AG04449 (cell line): ENCODE results near the gene VPS13D.

Experiments
- CTCF ChIA-PET: fragments of 350-600 bp; formaldehyde crosslinking; extraction: SDS; loops from one replicate; lab custom pipeline; 2021; ENCODE audit warnings: antibody characterized with exemption; lab: Yijun Ruan, JAX
- POLR2A ChIA-PET: fragments of 400-600, 350-600 bp; formaldehyde crosslinking; extraction: SDS; loops from one replicate; lab custom pipeline; 2020; ENCODE audit warnings: antibody characterized with exemption, inconsistent platforms; lab: Yijun Ruan, JAX
- DNase-seq: peaks from one replicate; pipeline ENCODE4 v3.0.0-alpha.2; 2010; ENCODE audit warnings: low read depth, low spot score
- H3K4me3 ChIP-seq: 2 replicates; pipeline ENCODE4 v1.5.1; 2011; ENCODE audit warnings: low read depth, mild to moderate bottlenecking, control low read depth, low read length
- CTCF ChIP-seq: IDR thresholded peaks from one replicate; pipeline ENCODE4 v1.5.1; 2011; ENCODE audit warnings: mild to moderate bottlenecking, moderate library complexity, low read length, control low read depth, inconsistent platforms; ENCODE audit not compliant: insufficient read depth; ENCODE audit errors: missing control alignments

Gene VPS13D

GRCh38 chr1:12482988-12483387 lies 253.2 kb downstream of the VPS13D start:
- ChIA-PET CTCF (no interaction called here), POLR2A (no interaction called here)
- TF ChIP-seq CTCF: no peak
- no peak for DNase-seq
- no peak overlapping the region for H3K4me3 ChIP-seq

- ChIA-PET POLR2A (no interaction called here), CTCF (no interaction called here)
- DNase-seq: no peak
- H3K4me3 ChIP-seq: no peak overlapping the region
- no peak for TF ChIP-seq CTCF
Observed at GRCh38 chr1:12485231-12486058, 255.6 kb downstream of the VPS13D start.

- H3K4me3 ChIP-seq: no peak overlapping the region
- ChIA-PET POLR2A (no interaction called here), CTCF (no interaction called here)
- TF ChIP-seq CTCF: no peak
- DNase-seq: no peak
Observed at GRCh38 chr1:12486059-12486341, 256.2 kb downstream of the VPS13D start.

DNA sequence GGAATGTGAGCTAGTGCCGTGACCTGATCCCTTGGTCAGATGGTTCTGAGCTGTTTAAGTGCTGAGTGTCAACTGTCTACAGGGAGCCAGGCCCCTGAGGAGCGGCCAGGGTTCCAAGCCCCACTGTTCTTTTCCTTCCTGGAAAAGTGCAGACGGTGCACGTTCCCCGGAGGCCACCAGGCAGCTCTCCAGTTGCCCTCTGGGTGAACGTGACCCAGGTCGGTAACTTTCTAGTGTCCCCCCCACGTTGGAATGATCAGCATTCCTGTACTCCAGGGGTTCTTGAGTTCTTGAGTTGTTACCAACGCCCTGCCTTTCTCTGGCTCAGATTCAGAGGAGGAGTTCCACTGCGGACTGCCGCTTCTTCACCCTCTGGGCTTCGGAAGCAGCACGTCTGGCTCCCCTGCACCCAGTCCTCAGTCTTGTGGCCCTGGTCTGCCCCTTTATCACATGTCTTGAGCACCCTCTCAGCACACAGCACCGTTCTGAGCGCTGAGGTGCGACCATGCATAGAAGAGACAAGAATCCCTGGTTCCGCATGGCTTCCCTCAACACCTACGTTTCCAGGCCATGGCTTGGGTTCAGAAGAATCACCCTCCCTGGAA lies 256.7 kb downstream of the VPS13D start:
- DNase-seq: no peak
- ChIA-PET POLR2A (no interaction called here), CTCF (no interaction called here)
- no peak for TF ChIP-seq CTCF
- H3K4me3 ChIP-seq: no peak overlapping the region

DNA sequence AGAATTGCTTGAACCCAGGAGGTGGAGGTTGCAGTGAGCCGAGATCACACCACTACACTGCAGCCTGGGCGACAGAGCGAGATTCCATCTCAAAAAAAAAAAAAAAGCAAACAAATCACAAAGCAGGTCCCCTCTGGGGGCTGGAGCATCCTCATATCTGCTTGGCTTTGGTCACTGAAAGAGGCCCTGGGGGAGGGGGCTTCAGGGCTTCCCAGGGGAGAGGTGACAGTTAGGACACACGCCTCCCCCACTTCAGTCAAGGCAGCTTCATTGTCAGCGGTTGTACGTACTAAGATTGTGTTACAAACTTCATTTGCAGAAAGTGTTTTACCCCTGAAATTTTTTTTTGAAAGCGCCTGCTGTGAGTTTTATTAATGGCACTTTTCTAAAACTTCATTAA lies 257.7 kb downstream of the VPS13D start:
- no peak overlapping the region for H3K4me3 ChIP-seq
- TF ChIP-seq CTCF: no peak
- ChIA-PET CTCF (interaction anchor here (1.4 kb wide), 1 partner anchor 8 kb away, joined by 3 read pairs; no protein-coding TSS in a partner anchor), POLR2A (no interaction called here)
- DNase-seq: no peak

DNA sequence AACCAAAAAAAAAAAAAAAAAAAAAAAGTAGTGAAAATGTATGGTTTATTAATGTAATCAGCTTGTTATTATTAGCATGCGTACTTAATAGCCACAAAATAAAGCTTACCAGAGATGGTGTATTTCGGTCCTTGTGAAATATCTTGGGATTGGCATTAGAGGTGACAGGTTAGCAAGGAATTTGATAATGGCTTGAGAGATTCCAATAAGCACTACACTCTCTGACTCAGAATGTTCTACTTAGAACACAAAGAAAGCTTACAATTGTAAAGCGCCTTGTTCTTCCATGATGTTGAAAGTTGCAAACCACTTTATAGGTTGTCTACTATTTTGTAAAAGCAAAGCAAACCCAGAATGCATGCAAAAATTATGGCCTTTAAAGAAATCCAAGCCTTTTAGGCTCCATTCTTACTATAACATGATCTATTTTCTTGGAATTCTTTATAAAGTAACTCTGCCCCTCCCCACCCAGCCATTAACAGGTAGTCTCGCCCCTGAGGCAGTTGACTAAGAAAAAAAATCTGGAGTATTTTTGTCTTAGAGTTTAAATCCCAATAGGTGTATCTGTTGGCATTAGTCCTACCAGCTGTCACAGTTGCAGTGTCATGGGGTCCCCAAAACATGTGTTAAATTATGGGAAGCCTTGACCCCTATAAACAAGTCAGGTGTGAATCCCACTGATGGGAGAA lies 259.0 kb downstream of the VPS13D start:
- no peak overlapping the region for H3K4me3 ChIP-seq
- ChIA-PET POLR2A (no interaction called here), CTCF (interaction anchor here (1.4 kb wide), 1 partner anchor 10 kb away, joined by 3 read pairs; no protein-coding TSS in a partner anchor)
- DNase-seq: no peak
- TF ChIP-seq CTCF: no peak
